Activated effector memory CD4-positive, alpha-beta T cell treated with anti-CD3 and anti-CD28 coated beads, Interleukin-2, amount 50 U/mL, for 16 hours (primary cell): Measurements from ENCODE around the gene FAM135A.

Experiments used
- DNase-seq: peaks from one replicate; pipeline ENCODE4 v3.0.0-alpha.2; 2020

The FAM135A gene

DNA sequence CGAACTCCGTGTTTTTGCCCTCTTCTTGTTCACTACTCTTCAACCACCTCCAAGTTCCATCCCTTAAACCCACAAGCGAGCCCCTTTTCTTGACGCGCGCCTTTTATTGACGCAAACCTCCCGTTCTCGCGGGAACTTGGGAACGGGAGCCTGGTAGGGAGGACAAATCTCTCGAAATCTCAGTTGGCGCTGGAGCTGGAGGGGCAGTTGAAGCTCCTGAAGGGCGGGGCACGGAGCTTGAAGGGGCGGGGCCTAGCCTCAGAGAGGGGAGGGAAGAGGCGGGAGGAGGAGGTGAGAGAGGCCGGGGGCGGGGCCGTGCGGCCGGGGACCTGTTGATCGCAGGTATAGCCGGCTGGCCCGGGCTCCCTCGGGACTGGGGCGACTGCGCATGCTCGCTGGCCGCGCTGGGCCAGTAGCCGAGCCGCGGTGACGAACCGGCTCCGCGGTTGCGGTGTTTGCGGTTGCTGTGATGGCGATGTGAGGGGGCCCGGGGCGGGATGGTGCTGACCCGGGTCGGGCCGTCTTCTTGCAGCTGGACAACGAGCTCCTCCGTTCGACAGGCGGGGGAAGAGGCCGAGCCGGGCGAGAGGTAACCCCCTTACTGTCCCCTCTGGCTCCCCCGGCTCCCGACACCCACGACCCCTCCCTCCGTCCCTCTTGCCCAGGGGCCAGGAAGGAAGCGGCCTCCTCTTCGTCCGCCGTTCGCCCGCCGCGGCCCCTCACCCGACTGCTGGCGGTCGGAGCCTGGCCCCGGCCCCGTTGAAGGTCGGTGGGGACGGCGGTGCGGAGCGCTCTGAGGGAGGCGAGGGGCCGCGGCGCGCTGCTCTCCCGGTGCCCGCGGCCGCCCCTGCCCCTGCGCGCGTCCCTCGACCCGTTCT, at the start of gene FAM135A:
Gene FAM135A, plus strand, starts transcription at position 395 of the 878 bp plus-strand sequence. CDS start 14,835 bp downstream, outside the sequence.
- DNase-seq, result peak; percentile 97

DNA sequence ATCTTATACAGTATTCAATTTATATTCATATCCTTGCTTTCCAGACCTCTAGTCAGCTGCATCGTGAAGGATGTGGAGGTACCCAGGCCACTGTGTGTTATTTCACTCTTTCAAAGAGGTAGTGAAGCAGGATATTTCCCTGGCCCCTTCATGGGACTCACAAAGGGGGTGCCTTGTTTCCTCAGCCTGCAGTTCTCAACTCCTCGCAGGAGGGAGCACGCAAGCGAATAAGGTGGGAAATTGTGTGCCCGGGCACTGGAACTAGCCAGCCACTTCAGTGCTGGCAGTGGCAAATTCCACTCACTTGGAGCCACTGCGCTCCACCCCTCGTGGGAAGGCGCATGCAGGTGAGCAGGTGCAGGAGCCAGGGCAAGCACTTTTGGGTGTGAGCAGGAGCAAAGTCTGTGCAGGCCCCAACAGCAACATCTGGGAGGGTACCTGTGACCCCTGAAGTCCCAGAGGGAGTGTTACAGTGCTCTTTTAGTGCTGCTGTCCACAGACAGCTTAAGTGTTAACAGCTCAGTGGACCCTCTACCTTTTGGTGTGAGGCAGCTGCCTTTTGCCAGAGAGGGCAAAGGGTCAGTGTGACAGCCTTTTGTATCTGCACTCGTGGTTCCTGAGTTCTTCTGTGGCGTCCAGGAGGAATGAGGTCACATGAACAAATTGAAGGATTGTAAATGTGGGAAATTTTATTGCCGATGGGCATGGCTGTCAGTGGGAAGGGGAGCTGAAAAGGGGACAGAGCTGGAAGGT, 49.4 kb upstream of the FAM135A start:
- no peak for DNase-seq

DNA sequence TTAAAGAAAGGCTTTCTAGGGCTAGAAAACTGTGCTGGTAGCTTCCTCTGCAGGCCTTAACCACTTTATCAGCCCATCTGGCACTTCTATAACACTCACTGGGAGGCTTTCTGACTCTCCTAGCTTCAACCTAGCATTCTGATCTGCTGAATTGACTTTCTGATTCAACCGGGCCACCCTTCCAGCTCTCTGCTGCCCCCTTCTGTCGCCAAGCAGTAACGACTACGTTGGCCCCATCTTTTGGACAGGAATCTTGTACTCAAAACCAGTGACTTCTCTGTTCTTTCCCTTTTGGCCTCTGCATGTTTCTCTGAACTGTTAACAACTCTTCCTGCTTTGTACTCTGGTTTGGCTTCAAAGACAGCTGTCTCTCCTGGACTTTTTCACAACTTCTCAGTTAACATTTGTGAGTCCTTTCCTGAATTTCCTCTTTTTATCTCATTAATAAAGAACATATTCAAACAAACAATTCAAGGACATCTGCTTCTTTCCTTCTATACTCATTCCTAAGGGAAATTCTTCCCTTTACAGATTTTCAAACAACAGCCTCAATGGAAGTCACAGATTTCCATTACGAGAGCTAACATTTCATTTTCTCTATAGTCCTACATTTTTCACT, 43.9 kb upstream of the FAM135A start:
- DNase-seq, result peak; percentile 86

DNA sequence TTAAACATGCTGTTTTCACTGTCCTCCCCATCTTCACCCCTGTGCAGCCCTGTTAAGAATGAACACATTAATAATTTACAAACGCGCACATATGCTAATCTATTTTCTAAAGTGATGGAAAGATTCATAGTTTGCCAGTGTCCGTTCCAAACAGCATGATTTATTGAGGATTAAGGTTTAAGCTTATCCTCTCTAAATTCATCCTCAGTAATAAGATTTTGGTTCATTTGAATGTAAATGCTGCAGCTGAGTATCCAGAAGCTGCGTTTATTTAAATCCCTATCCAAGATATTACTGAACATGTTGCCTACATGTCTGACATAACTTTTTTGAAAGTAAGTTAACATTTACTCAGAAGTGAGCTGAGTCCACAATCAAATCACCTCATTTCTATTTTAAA, 42.8 kb upstream of the FAM135A start:
- DNase-seq, result no peak

DNA sequence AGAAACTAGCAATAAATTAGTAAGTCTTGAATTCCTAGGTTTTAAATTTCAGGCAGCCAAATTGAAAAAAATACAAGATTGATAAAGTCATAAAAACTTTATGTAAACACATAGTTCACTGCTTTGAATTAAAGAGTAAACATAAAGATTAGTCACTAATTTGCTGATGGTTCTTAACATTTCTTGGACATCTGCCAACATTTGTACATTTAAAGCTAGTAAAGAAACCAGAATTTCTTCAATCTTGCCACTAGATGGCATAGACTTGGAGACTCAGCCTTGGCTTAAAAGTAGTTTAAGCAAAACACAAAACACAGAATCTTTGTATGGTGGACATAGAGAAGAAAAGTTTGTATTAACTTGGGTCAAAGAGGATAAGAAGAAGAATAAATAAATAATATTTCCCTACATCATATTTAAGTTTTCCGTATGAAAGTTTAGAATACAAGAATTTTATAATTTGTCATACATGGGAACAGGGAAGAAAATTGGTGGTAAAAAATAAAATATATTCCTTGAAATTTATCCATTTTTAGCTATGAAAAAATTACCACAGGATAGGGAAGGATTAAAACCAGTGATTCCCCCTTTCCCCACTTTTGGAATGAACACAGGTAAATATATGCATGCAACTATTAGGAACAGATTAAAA, 41.7 kb upstream of the FAM135A start:
- no peak for DNase-seq

DNA sequence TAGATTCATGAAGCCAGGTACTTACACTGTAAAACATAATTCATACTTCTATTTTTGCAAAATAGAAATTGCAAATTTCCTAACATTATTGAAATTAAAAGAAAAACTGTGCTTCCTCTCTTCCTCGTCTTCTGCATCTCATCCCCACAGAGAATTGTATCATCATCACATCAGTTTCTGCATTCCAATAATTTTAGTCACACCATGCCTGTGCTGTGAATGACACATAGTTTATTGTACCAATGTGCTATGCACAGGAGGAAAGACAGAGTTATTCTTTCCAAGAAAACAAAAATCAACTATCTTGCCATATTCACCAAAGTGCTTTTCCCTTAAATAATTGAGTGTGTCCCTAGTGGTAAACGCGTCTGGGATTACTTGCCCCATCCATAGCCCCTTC, 38.1 kb upstream of the FAM135A start:
- no peak for DNase-seq

DNA sequence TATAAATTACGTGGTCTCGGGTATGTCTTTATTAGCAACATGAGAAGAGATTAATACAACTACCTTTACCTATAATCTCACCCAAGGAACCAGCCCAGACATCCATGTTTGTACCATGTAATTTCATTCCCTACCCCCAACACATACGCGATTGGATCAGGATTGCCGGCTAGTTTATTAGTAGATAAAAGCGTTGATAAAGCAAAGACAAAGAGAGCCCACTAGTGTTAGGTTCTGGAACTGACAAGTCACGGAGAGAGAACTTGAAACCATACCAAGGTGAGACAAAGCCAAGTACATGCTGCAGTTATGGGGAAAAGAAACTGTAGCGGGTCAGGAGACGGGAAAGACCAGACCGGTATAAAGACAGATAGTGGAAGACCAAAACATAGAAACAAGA, 37.4 kb upstream of the FAM135A start:
- no peak for DNase-seq

DNA sequence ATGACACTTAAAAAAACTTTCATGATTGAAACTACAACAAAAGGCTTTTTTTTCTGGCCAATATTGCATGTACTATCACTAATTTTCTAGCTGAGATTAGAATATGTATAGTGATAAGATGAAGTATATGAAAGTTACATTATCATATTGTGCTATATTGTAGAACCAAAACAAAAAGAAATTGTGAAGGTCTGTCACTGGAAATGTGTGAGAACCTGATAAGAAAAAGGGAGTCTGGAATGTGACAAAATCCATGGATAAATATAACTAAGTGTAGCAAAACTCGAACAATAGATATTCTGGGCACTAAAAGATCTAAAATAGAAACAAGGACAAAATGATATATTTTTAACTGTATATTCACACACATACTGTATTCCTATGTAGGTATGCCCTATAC, 36.7 kb upstream of the FAM135A start:
- no peak for DNase-seq

DNA sequence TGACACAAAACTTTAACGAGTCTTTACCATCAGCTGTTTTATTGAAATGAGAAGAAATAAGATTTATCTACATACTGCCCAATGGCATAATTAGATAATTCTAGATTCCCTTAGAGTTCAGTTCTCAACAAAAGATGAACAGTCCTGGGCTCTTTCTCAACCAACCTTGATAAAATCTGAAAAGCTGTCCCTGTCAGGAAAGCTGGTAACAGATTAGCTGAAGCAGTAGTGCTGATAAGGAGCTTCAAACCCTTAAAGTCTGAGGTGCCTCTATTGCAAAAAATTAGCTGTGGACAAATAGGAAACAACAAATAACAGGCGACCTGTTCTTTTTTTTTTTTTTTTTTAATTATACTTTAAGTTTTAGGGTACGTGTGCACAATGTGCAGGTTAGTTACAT, 35.9 kb upstream of the FAM135A start:
- DNase-seq, result no peak

DNA sequence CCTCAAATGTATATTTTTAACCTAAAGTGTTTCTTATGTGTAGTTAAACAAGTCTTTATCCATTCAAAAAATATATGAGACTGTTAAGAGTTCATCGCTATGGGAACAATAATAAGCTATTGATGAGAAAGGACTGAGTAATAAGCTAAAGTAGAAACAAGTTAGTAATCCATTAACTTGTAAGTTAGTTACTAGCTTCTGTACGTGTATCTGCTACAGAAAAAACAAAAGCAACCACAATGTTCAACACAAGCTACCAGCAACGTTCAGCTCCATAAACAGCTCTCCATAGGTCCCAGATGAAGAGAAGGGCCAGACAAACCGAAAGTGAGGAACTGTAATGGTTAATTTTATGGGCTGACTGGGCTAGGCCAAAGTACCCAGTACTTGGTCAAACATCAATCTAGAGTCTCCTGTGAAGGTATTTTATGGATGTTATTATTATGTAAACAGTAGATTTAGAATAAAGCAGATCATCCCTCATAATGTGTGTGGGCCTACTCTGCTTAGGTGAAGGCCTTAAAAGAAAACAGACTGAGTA, 33.8 kb upstream of the FAM135A start:
- no peak for DNase-seq

DNA sequence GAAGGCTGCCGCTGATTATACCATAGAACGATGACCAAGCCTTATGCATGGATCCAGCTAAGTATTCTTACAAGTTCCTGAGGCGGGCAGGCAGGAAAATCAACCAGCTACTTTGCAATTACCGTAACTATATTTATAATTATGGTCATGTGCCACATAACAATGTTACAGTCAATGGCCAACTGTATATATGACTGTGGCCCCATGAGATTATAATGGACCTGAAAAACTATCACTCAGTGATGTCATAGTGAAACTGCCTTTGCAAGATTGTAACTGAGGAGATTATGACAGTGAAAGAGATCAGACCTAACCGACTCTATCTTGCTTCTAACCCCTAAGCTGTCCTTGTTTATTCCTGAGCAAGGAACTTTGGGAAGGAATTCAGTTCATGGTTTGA, 33.1 kb upstream of the FAM135A start:
- DNase-seq, result no peak

DNA sequence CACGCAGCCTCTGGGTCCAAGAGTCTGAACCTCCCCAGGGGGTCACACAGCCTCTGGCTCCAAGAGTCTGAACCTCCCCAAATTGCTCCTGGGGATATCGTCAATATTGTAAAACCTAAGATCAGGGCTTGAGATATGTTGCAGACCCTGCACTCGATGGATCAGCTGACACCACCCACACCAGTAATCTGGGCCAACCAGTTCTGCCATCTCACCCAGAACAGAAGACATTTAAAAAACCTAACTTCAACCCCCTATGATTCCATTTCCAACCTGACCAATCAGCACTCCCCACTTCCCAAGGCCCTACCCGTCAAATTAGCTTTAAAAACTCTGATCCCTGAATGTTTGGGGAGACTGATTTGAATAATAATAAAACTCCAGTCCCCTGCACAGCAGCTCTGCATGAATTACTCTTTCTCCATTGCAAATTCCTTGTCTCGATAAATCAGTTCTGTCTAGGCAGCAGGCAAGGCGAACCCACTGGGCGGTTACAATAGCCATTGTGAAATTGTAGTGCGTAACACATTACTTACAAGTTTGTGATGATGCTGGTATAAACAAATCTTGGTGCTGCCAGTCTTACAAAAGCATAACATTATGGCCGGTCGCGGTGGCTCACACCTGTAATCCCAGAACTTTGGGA, 32.4 kb upstream of the FAM135A start:
- no peak for DNase-seq

DNA sequence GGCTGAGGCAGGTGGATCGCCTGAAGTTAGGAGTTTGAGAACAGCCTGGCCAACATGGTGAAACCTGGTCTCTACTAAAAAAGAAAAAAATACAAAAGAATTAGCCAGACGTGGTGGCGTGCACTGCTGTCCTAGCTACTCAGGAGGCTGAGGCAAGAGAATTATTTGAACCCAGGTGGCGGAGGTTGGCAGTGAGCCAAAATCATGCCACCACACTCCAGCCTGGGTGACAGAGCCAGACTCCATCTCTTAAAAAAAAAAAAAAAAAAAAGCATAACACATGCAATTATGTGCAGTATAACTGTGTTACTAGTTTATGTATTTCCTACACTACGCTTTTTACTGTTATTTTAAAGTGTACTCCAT, 31.9 kb upstream of the FAM135A start:
- DNase-seq, result no peak

DNA sequence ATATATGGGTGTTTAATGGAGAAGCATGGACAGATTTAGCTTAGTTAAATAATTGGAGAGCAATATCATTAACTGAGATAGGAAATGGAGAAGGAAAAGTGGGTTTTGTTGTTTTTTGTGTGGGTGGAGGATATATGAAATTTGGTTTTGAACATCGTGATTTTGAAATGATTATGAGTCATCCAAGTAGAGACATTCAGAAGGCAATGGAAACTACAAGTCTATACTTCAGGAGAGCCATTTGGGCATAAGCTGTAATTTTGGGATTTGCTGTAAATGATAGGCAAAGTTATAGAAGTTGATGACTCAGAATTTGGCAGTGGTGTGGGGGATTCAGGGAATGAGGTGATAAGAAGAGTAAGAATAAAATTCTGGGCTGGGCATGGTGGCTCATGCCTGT, 27.4 kb upstream of the FAM135A start:
- no peak for DNase-seq

DNA sequence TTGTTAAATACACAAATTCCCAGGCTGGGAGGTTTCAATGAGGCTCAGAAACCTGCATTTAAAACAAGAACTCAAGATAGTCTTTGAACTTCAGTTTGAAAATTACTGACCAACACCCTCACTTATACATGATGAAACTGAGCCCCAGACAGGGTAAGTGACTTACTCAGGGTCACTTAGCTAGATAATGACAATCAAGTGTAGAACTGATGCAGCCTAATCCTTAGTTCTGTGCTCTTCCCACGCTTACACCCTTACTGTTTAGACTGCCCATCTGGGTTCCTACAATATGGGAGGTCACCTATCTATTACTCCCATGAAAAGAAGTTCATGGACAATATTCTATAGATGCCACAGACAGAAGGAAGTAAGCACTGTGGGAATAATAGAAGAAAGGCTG, 24.5 kb upstream of the FAM135A start:
- DNase-seq, result no peak

DNA sequence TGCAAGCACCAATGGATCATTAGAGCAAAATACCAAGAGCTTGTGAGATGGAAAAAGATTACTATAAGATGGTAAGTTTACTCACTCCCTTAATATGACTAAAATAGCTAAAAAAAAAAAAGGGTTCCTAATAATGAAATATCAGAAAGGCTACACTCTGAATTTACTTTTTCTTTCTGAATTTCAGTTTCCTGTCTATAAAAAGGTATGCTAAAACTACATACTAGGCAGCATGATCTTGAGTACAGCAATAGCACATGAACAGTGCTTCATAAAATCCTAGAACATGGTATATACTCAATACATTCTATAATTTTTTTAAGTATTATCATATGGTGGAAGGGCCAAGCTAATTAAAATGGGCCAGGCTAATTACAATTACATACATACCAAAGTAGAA, 24.0 kb upstream of the FAM135A start:
- no peak for DNase-seq

DNA sequence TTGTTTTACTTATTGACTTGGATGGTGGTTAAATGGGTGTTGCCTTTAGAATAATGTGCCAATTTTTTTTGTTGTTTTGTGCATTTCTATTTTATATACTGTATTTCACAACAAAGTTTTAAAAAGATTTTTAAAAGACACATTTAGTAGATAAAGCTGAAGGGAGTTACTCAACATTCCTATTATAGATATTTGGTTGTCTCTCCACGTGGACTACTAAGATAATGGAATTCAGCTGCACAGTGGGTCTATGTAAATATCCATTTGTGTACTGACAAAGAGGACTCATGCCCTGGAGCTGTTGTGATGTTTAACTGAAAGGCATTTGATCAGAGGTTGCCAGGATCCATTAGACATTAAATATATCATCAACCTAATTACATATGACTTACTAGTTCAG, 23.2 kb upstream of the FAM135A start:
- no peak for DNase-seq

DNA sequence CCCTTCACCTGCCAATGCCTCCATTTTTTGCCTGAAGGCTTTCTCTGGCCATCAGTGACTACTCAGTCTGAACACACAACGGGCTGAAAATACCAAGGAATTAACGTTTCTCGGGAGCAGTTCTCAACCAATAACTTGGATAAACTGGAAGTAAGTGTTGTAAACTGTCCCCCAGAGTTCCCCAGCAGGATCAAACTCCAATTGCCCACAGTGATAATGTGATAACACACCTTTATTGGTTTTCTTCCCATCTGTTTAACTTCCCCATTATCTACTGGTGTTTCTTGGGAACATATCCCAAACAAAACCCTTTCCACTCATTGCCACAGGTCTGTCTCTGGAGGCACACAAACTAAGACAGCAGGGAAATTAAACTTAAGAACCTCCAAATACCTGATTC, 21.8 kb upstream of the FAM135A start:
- DNase-seq, result no peak

DNA sequence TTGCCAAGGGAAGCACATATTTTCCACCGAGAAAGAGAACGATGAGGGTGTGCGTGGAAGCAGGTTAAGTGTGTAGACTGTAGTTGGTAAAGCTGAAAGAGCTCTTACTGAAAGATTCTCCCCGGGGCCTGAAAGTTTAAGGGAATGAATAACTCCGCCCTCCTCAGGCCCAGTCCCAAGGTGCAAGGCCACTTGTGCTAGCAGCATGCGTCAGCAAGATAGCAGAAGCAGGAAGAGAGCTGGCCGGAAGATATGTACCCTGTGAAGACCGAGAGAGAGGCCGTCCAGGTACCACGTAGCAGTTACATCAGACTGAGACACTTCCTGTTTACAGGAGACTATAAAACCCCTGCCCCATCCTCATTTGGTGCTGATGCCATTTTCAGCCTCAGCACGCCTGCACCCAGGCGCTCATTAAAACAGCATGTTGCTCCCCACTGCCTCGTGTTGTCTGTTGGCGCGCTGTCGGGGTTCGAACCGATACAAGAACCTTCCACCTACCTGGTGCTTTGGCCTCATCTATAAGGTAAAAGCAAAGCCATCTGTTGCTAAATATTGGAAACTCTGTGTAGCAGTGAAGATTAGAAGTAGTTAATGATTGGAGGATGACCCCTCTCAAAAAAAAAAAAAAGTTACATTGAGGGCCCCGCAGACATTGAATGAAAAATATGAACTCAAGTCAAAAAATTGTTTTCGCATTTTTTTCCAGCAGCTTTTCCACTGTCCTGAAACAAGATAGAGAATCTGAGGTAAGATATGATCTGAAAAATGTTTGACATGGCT, 18.6 kb upstream of the FAM135A start:
- no peak for DNase-seq

DNA sequence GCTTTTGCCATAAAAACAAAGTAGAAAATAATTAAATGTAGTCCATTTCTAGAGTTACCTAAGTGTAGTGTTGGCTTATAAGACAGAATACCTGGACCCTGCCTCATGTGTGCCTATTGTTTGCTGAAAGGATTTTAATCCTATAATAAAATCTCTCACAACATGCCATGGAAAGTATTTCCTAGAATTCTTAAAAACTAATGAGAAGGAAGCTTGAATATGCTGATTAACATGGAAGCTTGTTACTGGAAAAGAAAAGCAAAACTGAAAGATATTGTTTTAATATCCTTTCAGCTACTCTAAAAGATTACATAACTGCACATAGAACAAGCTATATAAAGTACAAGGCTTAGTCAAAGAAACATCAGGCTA, 18.0 kb upstream of the FAM135A start:
- no peak for DNase-seq

DNA sequence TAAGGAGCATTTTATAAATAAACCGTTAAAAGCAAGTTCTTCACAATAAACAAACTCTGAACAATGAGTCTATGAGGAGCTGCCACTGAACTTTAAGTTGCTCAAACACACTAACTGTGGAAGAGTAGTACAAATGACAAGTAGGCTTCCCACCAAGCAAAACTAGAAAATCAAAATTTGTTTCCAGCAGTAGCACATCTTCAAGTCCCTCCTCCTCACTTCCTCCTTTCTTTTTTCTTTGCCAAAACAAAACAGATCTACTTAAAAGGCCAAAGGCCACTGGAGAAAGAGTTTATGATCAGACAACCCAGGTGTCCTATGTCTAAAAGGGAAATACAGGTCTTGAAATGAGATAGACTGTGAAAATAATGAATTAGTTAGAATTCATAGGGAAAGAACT, 17.1 kb upstream of the FAM135A start:
- no peak for DNase-seq
